Vein endothelial cell (primary cell): ENCODE measurements around the gene PEPD. TPM values are rescaled to one million over a fixed set of nuclear protein-coding genes. Genes with fewer than 3 reads are reported as not detected.

Source experiments
- total RNA-seq: library from RNA; depleted of rRNA; stranded (reverse); fragments of >200 nt; gene quantifications from 2 replicates; pipeline ENCODE4 v1.2.3, GENCODE V29; 2012

The PEPD gene
- total RNA-seq: 69.4 and 73.5 TPM in 2 replicates

GRCh38 chr19:33521480-33522370 lies at the start of gene PEPD:
PEPD (minus strand) TSS chr19:33521791; CDS start chr19:33521760, 31 bp downstream.

GRCh38 chr19:33373453-33374235 lies 147.9 kb downstream of the PEPD start, which contains the start of gene CEBPG:
CEBPG (plus strand) TSS chr19:33373709; CDS start chr19:33379240, 5,531 bp downstream.

Other genes starting within 250 kb of the PEPD start
- 0.19 and 0.33 TPM in 2 replicates for gene CEBPA, start 219.3 kb downstream of the PEPD start, total RNA-seq
- gene CEBPG, start 148.1 kb downstream of the PEPD start, total RNA-seq: 23.2 and 26.5 TPM in 2 replicates
- gene CHST8, start 100.2 kb upstream of the PEPD start, total RNA-seq: 0.29 TPM in 1 of 2 replicates, not detected in the other